HCT116 (cell line): Measurements from ENCODE around the gene TRMT10B. TPM values are rescaled to one million over a fixed set of nuclear protein-coding genes. Genes with fewer than 3 reads are reported as not detected.

Experiments
- ATAC-seq: fragments of 200-7000 bp; cut with Tn5 transposase; 2 replicates; pipeline ENCODE4 v1.9.1; 2020; ENCODE audit warnings: mild to moderate bottlenecking, moderate library complexity
- BruUV-seq: library from RNA; stranded (reverse); fragments of 400-500 nt; replicated peaks from 2 replicates; lab custom pipeline; 2021; lab: Mats Ljungman, UMichigan
- CTCF ChIA-PET: fragments of 300-600 bp; sonication (Branson Sonifier 250); formaldehyde crosslinking; loops from one replicate; lab custom pipeline; 2021; ENCODE audit warnings: antibody characterized with exemption; lab: Charles Lee
- POLR2A ChIA-PET: fragments of 300-600, 350-600 bp; sonication (Branson Sonifier 250); formaldehyde crosslinking; loops from one replicate; lab custom pipeline; 2021; ENCODE audit warnings: antibody characterized with exemption; lab: Charles Lee
- RAD21 ChIA-PET, 2 experiments: fragments of 300-600 bp; sonication (Branson Sonifier 250); formaldehyde crosslinking; loops; one replicate each; lab custom pipeline; 2023; ENCODE audit warnings: low total read pairs in 2 of 2; ENCODE audit not compliant: uncharacterized antibody in 2 of 2, unreplicated experiment in 2 of 2, low non-redundant PET in 1 of 2; lab: Charles Lee
- DNase-seq: peaks from one replicate; pipeline ENCODE4 v3.0.0-alpha.2; 2010; ENCODE audit warnings: low read depth, low spot score
- H2AFZ ChIP-seq: fragments of 200-600 bp; shearing (Covaris generic), sonication (generic); 2 replicates; pipeline ENCODE4 v1.6.1; 2017; ENCODE audit warnings: low read depth, mixed run types, mixed read lengths, antibody characterized with exemption, low read length; ENCODE audit not compliant: poor library complexity, severe bottlenecking
- H3K27ac ChIP-seq: 2 replicates; pipeline ENCODE4 v1.5.1; 2012; ENCODE audit warnings: low read depth, low read length
- H3K27me3 ChIP-seq: fragments of 200-600 bp; sonication (generic); 2 replicates; pipeline ENCODE4 v1.6.1; 2016; ENCODE audit warnings: mixed run types, low read length, mixed read lengths; ENCODE audit not compliant: insufficient read depth
- H3K36me3 ChIP-seq, 2 experiments: fragments of 200-500 bp in 1 of 2; fragments of 200-600 bp in 1 of 2; sonication (Bioruptor generic) in 1 of 2; sonication (generic) in 1 of 2; 2 replicates each; pipeline versions ENCODE4 v1.5.1 to v1.6.1; 2014 to 2016; ENCODE audit warnings: low read length in 2 of 2, inconsistent platforms in 1 of 2, mixed read lengths in 1 of 2, mixed run types in 1 of 2; ENCODE audit not compliant: insufficient read depth in 2 of 2, control insufficient read depth in 1 of 2
- H3K4me1 ChIP-seq, 2 experiments: fragments of 200-600 bp in 1 of 2; sonication (generic) in 1 of 2; 2 replicates each; pipeline versions ENCODE4 v1.5.1 to v1.6.1; 2012 to 2017; ENCODE audit warnings: low read length in 2 of 2, inconsistent platforms in 1 of 2, mild to moderate bottlenecking in 1 of 2, mixed read lengths in 1 of 2, mixed run types in 1 of 2, moderate library complexity in 1 of 2; ENCODE audit not compliant: insufficient read depth in 2 of 2, control insufficient read depth in 1 of 2
- H3K4me2 ChIP-seq: fragments of 200-600 bp; sonication (generic); 2 replicates; pipeline ENCODE4 v1.6.1; 2017; ENCODE audit warnings: mixed run types, low read length, mixed read lengths
- H3K4me3 ChIP-seq, 2 experiments: fragments of 200-600 bp in 1 of 2; sonication (generic) in 1 of 2; replicated peaks in 1 of 2; 2 replicates each; pipeline ENCODE4 v1.5.1; 2011 to 2016; ENCODE audit warnings: low read length in 2 of 2, control low read depth in 1 of 2, low read depth in 1 of 2, mild to moderate bottlenecking in 1 of 2, mixed read lengths in 1 of 2, mixed run types in 1 of 2
- H3K79me2 ChIP-seq: fragments of 200-600 bp; sonication (generic); 2 replicates; pipeline ENCODE4 v1.6.1; 2017; ENCODE audit warnings: mild to moderate bottlenecking, mixed run types, low read length, moderate library complexity, mixed read lengths; ENCODE audit not compliant: insufficient read depth
- H3K9ac ChIP-seq: fragments of 200-600 bp; sonication (generic); 2 replicates; pipeline ENCODE4 v1.6.1; 2016; ENCODE audit warnings: low read length, mixed read lengths
- H3K9me2 ChIP-seq: fragments of 200-600 bp; sonication (generic), shearing (Covaris generic); 2 replicates; pipeline ENCODE4 v1.6.1; 2017; ENCODE audit warnings: mixed run types, mild to moderate bottlenecking, moderate library complexity; ENCODE audit not compliant: insufficient read depth
- H3K9me3 ChIP-seq, 2 experiments: fragments of 200-500 bp in 1 of 2; fragments of 200-600 bp in 1 of 2; sonication (Bioruptor generic) in 1 of 2; sonication (generic) in 1 of 2; 2 replicates each; pipeline ENCODE4 v1.6.1; 2014 to 2017; ENCODE audit warnings: low read length in 2 of 2, mixed read lengths in 2 of 2, inconsistent platforms in 1 of 2, low read depth in 1 of 2, mild to moderate bottlenecking in 1 of 2, mixed run types in 1 of 2, moderate library complexity in 1 of 2; ENCODE audit not compliant: control insufficient read depth in 1 of 2, insufficient read depth in 1 of 2
- H4K20me1 ChIP-seq: fragments of 200-600 bp; sonication (generic), shearing (Covaris generic); 2 replicates; pipeline ENCODE4 v1.6.1; 2017; ENCODE audit warnings: mixed run types, mild to moderate bottlenecking, moderate library complexity; ENCODE audit not compliant: insufficient read depth
- CBX3 ChIP-seq: IDR thresholded peaks from 2 replicates; pipeline ENCODE4 v1.6.1; 2012; ENCODE audit warnings: low read depth
- CEBPB ChIP-seq: IDR thresholded peaks from 2 replicates; pipeline ENCODE4 v1.6.1; 2012; ENCODE audit warnings: low read depth
- ELF1 ChIP-seq: IDR thresholded peaks from 2 replicates; pipeline ENCODE4 v1.6.1; 2012; ENCODE audit warnings: low read depth, borderline replicate concordance
- EZH2 ChIP-seq: fragments of 200-600 bp; sonication (generic); IDR thresholded peaks from 2 replicates; pipeline ENCODE4 v1.6.1; 2017; ENCODE audit warnings: antibody characterized with exemption, mixed run types
- FOSL1 ChIP-seq: IDR thresholded peaks from 2 replicates; pipeline ENCODE4 v1.6.1; 2012; ENCODE audit warnings: low read depth
- POLR2A ChIP-seq: IDR thresholded peaks from 2 replicates; pipeline ENCODE4 v1.7.0; 2011; ENCODE audit warnings: borderline replicate concordance; ENCODE audit not compliant: insufficient read depth, insufficient read length; ENCODE audit errors: extremely low read depth
- POLR2AphosphoS5 ChIP-seq: IDR thresholded peaks from 2 replicates; pipeline ENCODE4 v1.6.1; 2011; ENCODE audit warnings: mild to moderate bottlenecking, low read depth, low read length, moderate library complexity
- TCF7L2 ChIP-seq: IDR thresholded peaks from 2 replicates; pipeline ENCODE4 v1.7.0; 2011; ENCODE audit warnings: borderline replicate concordance, inconsistent platforms; ENCODE audit not compliant: insufficient read depth, insufficient read length; ENCODE audit errors: extremely low read depth
- YY1 ChIP-seq: IDR thresholded peaks from 2 replicates; pipeline ENCODE4 v1.6.1; 2011; ENCODE audit warnings: low read length, low read depth, moderate library complexity, mild to moderate bottlenecking; ENCODE audit not compliant: insufficient replicate concordance; ENCODE audit errors: extremely low read depth
- ZFX ChIP-seq: fragments of 450-650 bp; IDR thresholded peaks from 2 replicates; pipeline ENCODE4 v1.6.1; 2017
- intact Hi-C: fragments of 100-400 bp; cut with micrococcal nuclease; formaldehyde crosslinking; loops from 2 replicates; pipeline ENCODE4 v1.10.0; 2022
- total RNA-seq: library from RNA; stranded (reverse); gene quantifications from one replicate; pipeline ENCODE4 v1.2.1, GENCODE V29; 2021; ENCODE audit not compliant: unreplicated experiment
- TF ChIP-seq, protein P1 (sequence below), 3 experiments: fragments of 200-600 bp in 1 of 3; sonication (generic) in 1 of 3; IDR thresholded peaks in 2 of 3; conservative IDR thresholded peaks in 1 of 3; 2 replicates each; pipeline ENCODE4 v1.5.1; 2012 to 2017; ENCODE audit warnings: low read depth in 2 of 3, low read length in 2 of 3, antibody characterized with exemption in 1 of 3, borderline replicate concordance in 1 of 3, control low read depth in 1 of 3, mild to moderate bottlenecking in 1 of 3, mixed read lengths in 1 of 3, mixed run types in 1 of 3, moderate library complexity in 1 of 3; ENCODE audit not compliant: insufficient read depth in 1 of 3
- TF ChIP-seq, protein P2 (sequence below): IDR thresholded peaks from 2 replicates; pipeline ENCODE4 v1.6.1; 2011; ENCODE audit warnings: mild to moderate bottlenecking, low read length, moderate library complexity; ENCODE audit not compliant: insufficient replicate concordance; ENCODE audit errors: extremely low read depth
- TF ChIP-seq, protein P3 (sequence below): IDR thresholded peaks from 2 replicates; pipeline ENCODE4 v1.6.1; 2012

Gene TRMT10B
- total RNA-seq, 1 experiment from 2014 or later = 5.5 TPM

DNA sequence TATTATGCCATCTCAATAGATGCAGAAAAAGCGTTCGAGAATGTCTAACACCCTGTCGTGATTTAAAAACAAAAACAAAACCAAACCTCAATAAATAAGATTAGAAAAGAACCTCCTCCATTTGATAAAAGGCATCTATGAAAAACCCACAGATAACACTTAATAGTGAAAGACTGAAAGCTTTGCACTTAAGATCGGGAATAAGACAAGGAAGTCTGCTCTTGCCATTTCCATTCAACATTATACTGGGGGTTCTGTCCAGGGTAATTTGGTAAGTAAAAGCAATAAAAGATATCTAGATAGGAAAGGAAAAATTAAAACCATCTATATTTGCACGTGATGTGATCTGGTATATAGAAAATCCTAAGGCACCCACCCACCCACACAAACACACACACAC, 38.5 kb downstream of the TRMT10B start:
- H3K9me3 ChIP-seq = no peaks in the 10 kb centered on the region
- no peak overlapping the region for H3K4me2 ChIP-seq
- ChIA-PET POLR2A (no interaction called here), RAD21 (no interaction called here), CTCF (no interaction called here)
- intact Hi-C loops = no loop called here
- no peaks in the 10 kb centered on the region for H3K9me2 ChIP-seq
- no peak overlapping the region for H3K27ac ChIP-seq
- no peaks in the 10 kb centered on the region for H3K79me2 ChIP-seq
- H3K4me1 ChIP-seq = no peaks in the 10 kb centered on the region
- H4K20me1 ChIP-seq = no peaks in the 10 kb centered on the region
- H3K4me3 ChIP-seq = no peak overlapping the region
- no peaks in the 10 kb centered on the region for H3K36me3 ChIP-seq
- no peak overlapping the region for H2AFZ ChIP-seq
- ATAC-seq (no peak), DNase-seq (no peak)
- TF ChIP-seq ELF1 (no peak), CEBPB (no peak), ZFX (no peak), YY1 (no peak)
- TF ChIP-seq, protein P1, sequence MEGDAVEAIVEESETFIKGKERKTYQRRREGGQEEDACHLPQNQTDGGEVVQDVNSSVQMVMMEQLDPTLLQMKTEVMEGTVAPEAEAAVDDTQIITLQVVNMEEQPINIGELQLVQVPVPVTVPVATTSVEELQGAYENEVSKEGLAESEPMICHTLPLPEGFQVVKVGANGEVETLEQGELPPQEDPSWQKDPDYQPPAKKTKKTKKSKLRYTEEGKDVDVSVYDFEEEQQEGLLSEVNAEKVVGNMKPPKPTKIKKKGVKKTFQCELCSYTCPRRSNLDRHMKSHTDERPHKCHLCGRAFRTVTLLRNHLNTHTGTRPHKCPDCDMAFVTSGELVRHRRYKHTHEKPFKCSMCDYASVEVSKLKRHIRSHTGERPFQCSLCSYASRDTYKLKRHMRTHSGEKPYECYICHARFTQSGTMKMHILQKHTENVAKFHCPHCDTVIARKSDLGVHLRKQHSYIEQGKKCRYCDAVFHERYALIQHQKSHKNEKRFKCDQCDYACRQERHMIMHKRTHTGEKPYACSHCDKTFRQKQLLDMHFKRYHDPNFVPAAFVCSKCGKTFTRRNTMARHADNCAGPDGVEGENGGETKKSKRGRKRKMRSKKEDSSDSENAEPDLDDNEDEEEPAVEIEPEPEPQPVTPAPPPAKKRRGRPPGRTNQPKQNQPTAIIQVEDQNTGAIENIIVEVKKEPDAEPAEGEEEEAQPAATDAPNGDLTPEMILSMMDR (IDR thresholded peaks at IDR 0.05 in 2 of 3, conservative IDR thresholded peaks at IDR 0.05 in 1 of 3; ENCODE audit: borderline replicate concordance in 1 of 3, insufficient read depth in 1 of 3, low read depth in 2 of 3, low read length in 2 of 3) = no peak
- H3K27me3 ChIP-seq = no peaks in the 10 kb centered on the region
- no TSS peak for BruUV-seq
- no peak overlapping the region for H3K9ac ChIP-seq

DNA sequence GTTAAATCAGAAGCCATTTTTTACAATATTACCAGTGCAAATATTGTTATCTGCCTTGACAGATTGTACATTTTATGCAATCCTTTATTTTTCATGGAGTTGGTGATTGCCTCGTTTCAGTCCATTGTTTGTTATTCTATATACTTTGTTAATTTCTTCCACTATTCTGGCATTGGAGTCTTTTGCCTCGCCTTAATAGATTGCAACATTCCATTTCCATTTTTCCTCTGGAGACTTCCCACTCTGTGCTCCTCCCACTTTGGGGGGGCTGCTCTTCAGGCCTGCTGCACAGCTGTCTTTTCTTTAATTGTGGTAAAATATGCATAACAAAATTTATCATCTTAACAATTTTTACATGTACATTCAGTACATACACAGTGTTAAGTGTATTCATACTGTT, 42.6 kb downstream of the TRMT10B start:
- Histone ChIP-seq H3K9me2 (no peaks in the 10 kb centered on the region), H2AFZ (no peak overlapping the region), H3K4me2 (no peak overlapping the region), H3K9me3 (no peaks in the 10 kb centered on the region), H4K20me1 (no peaks in the 10 kb centered on the region), H3K27ac (no peak overlapping the region), H3K79me2 (peaks cover 5% of the 10 kb centered on the region; the same call in 1 of the 2 replicates), H3K4me1 (peaks cover 2 to 9% of the 10 kb centered on the region in 2 experiments; a peak in 3 of 4 replicates), H3K36me3 (no peaks in the 10 kb centered on the region), H3K4me3 (no peak overlapping the region), H3K27me3 (no peaks in the 10 kb centered on the region), H3K9ac (no peak overlapping the region)
- ATAC-seq (no peak), DNase-seq (no peak)
- intact Hi-C loops = loop anchor here (5.0 kb wide), 1 partner anchor 309 kb away; the partner anchor contains the start of gene POLR1E
- no TSS peak for BruUV-seq
- ChIA-PET POLR2A (no interaction called here), CTCF (no interaction called here), RAD21 (no interaction called here)
- TF ChIP-seq ZFX (no peak), CBX3 (no peak), POLR2AphosphoS5 (no peak), POLR2A (no peak), TCF7L2 (no peak), YY1 (no peak), FOSL1 (no peak), EZH2 (no peak)
- TF ChIP-seq, protein P2, sequence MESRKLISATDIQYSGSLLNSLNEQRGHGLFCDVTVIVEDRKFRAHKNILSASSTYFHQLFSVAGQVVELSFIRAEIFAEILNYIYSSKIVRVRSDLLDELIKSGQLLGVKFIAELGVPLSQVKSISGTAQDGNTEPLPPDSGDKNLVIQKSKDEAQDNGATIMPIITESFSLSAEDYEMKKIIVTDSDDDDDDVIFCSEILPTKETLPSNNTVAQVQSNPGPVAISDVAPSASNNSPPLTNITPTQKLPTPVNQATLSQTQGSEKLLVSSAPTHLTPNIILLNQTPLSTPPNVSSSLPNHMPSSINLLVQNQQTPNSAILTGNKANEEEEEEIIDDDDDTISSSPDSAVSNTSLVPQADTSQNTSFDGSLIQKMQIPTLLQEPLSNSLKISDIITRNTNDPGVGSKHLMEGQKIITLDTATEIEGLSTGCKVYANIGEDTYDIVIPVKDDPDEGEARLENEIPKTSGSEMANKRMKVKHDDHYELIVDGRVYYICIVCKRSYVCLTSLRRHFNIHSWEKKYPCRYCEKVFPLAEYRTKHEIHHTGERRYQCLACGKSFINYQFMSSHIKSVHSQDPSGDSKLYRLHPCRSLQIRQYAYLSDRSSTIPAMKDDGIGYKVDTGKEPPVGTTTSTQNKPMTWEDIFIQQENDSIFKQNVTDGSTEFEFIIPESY = no peak
- TF ChIP-seq, protein P3, sequence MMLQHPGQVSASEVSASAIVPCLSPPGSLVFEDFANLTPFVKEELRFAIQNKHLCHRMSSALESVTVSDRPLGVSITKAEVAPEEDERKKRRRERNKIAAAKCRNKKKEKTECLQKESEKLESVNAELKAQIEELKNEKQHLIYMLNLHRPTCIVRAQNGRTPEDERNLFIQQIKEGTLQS = no peak
- TF ChIP-seq, protein P1 (IDR thresholded peaks at IDR 0.05 in 2 of 3, conservative IDR thresholded peaks at IDR 0.05 in 1 of 3; ENCODE audit: borderline replicate concordance in 1 of 3, insufficient read depth in 1 of 3, low read depth in 2 of 3, low read length in 2 of 3) = no peak
